Left hindlimb (tissue), 1 donor: Measurements from ENCODE around the gene DNAJC12.
A peak's percentile ranks its signal among the peaks of the same experiment; 100 is the strongest.
"Not testable (repeated sequence)": the region's sequence is repeated elsewhere in the genome, so short reads cannot be mapped to it uniquely, and the experiment has no call there.

ENCODE experiments used
- DNase-seq: peaks from one replicate; pipeline ENCODE4 v3.0.0-alpha.2; 2018

Gene DNAJC12

DNA sequence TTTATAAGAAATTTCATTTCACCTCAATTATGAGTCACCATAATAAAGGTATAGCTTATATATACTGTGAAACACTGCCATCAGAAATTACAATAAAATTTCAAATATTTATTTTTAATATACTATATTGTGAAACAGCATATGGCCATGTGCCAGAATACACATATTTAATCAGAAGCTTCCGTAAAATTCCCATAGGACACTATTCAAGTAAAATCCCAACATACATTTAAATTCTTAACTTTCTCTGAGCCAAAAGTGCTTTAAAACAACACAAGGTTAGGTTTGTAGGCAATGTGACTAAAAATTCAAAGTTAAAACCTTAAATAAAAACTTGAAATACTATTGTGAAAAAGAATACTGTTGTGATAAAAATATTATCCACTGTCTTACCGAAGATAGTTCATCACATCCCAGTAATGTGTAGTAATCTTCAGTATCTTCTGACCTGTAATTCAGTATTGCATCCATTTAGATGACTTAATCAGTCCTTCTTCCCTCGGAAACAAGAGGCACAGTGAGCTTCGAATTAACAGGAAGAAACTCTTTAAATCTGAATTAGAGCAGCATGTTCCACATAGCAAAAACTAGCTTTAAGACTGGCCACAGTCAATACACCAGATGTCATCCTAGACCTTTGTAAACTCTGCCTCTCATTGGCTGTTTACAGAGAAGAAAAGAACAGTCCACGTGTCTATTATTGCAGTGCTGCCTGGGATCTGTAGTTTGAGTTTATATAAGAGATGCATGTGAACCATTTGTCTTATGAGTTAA is at the start of gene DNAJC12:
TSS of gene DNAJC12 (minus strand) at position 648 of the 774 bp plus-strand sequence. CDS start at position 471, 177 bp downstream.
- DNase-seq = no peak

DNA sequence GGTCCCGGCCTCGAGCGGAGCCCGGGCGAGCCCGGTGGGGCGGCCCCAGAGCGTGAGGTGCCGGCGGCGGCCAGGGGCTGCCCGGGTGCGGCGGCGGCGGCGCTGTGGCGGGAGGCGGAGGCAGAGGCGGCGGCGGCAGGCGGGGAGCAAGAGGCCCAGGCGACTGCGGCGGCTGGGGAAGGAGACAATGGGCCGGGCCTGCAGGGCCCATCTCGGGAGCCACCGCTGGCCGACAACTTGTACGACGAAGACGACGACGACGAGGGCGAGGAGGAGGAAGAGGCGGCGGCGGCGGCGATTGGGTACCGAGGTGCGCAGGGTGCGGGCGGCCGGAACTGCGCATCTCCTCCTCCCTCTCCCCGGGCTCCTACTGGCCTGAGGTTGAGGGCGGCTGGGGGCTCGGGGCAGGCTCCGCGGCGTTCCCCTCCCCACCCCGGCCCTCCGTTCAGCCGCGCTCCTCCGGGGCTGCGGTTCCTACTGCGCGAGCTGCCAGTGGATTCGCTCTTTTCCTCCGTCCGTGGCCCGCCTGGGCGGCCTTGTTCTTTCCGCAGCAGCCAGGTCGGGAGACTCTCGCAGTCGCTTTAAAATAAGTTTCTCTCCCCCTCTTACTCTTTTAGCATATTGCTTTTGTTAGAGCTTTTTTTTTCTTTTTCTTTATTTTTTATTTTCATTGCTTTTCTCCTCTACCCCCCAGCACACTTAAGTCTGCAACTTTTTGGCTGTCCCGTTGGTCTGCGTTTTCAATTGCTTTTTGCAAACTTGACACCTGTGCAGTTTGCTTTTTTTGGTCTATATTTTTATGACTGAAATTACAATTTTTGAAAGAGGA is 47.1 kb upstream of the DNAJC12 start:
- peak; percentile 89 for DNase-seq

DNA sequence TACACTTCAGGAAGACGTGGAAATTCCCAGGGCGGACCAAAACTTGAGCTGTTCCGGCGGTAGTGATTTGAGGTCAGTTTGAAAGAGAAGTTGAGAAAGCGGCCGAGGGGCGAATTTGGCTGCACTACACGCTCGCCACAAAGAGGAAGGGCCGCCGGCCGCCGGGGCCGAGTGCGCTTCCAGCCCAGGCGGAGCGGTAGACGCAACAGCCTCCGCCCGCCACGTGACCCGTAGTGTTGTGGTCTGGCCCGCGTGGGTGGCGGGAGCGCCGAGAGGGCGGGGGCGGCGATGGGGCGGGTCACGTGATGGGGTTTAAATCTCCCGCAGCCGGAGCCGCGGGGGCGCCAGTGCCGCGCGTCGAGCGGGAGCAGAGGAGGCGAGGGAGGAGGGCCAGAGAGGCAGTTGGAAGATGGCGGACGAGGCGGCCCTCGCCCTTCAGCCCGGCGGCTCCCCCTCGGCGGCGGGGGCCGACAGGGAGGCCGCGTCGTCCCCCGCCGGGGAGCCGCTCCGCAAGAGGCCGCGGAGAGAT is 46.4 kb upstream of the DNAJC12 start, which contains the start of gene SIRT1:
TSS of gene SIRT1 (plus strand) at position 344 of the 529 bp plus-strand sequence. CDS start at position 410, 66 bp downstream.
- DNase-seq = peak; percentile 97

DNA sequence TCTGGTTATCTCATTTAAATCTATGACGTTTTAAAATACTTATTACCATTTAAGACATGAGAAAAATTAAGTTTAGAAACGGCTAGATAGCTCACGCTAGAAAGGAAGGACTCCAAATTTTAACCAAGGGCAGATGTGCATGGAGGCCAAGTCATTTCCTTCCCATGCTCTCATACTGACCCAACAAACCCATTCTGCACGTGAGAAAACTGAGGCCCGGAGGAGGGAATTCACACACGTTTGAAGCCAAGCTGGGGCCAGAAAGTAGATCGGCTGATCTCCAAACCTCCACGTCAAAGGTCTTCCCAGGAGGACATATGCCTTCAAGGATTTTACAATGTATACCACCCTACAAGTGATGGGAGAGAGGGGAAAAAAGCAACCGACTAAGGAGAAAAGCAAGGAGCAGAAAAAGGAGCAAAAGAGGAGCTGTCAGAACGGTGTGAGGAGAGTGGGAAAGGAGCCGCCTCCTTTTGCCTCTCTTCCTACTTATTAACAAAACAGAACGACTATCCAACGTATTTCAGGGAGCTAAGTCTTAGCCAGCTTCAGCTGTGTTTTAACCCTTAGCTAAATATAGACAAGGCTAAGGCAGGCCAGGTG is 45.8 kb upstream of the DNAJC12 start:
- no peak for DNase-seq

DNA sequence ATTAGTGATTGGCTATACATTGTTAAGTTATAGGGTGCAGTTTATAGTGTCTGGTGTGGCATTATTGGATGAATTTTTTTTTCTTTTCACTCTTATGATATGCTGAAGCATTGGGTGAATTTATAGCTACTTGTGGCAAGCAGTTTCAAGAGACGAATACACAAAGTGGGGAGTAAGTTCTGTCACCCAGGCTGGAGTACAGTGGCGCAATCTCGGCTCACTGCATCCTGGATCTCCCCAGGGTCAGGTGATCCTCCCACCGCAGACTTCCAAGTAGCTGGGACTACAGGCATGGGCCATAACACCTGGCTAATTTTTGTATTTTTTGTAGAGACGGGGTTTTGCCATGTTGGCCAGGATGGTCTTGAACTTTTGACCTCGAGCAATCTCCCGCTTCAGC is 40.1 kb upstream of the DNAJC12 start:
- no peak for DNase-seq

DNA sequence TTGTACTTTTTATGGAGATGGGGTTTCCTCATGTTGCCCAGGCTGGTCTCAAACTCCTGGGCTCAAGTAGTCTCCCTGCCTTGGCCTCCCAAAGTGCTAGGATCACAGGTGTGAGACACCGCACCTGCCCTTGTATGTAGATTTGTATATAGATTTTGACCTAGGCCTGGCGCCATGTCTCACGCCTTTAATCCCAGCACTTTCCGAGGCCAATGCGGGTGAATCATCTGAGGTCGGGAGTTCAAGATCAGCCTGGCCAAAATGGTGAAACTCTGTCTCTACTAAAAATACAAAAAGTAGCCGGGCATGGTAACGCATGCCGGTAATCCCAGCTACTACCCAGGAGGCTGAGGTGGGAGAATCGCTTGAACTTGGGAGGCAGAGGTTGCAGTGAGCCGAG is 39.4 kb upstream of the DNAJC12 start:
- not testable (repeated sequence) for DNase-seq

DNA sequence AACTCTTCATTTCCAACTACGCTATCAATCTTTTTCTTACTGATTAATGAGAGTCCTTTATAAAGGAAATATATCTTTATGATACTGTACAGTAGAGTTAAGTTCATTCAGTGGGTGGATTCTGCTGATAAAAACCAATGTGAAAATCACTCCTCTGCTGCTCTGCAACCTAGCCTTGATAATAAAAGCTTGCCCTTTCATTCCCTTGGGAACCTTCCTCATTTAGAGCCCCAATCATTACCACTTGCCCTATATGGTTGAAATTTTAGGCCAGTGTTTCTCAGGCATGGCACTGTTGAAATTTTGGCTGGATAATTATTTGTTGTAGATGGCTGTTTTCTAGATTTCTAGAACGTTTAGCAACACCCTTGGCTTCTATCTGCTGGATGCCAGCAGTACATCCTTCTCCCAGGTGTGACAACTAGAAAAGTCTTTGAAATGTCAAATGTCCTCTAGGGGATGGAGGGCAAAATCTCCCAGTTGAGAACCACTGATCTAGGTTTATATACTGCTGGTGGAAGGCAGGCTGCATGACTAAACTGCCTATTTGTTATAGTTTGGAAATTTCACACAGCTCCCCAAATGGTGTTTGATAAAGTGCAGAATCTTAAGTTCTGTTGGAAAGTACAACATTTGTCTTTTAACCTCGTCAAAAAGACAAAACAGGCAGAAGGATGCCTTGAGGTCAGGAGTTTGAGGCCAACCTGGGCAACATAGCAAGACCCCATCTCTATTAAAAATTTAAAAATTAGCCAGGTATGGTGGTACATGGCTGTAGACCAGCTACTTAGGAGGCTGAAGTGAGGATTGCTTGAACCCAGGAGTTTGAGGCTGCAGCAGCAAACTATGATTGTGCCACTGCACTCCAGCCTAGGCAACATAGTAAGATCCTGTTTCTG is 37.6 kb upstream of the DNAJC12 start:
- DNase-seq = no peak

DNA sequence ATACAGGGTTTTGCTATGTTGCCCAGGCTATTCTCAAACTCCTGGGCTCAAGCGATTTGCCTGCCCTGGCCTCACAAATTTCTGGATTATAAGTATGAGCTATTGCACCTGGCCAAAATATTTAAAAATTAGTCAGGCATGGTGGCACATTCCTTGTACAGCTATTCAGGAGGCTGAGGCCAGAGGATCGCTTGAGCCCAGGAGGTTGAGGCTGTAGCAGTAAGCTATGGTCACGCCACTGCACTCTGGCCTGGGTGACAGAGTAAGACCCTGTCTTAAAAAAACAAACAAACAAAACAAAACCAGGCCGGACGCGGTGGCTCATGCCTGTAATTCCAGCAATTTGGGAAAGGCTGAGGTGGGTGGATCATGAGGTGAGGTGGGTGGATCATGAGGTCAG is 32.0 kb upstream of the DNAJC12 start:
- DNase-seq = no peak

DNA sequence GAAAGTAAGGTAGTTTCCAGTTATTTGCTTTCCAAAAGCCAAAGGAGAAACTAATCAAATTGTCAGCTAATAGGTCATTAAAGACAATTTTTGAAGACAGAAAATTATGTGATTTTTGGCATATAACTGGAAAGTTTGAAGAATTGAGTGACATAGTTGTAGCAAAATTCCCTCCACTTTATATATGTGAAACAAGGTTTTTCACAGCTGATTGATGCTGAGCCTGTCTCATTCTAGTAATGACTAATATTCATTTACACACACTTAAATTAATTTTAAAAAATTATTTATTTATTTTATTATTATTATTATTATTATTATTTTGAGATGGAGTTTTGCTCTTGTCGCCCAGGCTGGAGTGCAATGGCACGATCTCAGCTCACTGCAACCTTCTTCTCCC is 30.1 kb upstream of the DNAJC12 start:
- DNase-seq = no peak

DNA sequence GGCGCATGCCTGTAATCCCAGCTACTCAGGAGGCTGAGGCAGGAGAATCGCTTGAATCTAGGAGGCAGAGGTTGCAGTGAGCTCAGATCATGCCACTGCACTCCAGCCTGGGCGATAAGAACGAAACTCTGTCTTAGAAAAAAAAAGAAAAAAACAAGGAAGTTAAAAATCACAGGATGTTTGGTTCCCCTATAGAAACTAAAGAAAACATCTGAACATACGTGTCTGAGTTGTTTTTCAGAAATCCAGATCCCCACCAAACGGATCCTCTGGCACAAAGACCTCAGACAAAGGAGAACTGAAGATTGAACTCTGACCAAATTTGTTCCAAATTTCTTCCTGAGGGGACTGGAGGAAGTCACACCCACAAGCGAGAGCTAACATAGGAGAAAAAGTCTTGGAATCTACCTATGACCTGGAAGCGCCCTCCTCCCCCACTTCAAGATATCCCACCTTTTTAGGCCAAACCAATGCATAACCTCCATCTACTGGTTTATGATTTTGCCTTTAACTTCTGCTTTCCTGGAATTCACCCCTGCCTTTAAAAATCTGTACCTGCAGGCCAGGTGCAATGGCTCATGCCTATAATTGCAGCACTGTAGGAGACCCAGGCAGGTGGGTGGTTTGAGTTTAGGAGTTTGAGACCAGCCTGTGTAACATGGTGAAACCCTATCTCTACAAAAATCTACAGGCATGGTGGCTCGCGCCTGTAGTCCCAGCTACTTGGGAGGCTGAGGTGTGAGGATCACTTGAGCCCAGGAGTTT is 26.8 kb upstream of the DNAJC12 start:
- no peak for DNase-seq

DNA sequence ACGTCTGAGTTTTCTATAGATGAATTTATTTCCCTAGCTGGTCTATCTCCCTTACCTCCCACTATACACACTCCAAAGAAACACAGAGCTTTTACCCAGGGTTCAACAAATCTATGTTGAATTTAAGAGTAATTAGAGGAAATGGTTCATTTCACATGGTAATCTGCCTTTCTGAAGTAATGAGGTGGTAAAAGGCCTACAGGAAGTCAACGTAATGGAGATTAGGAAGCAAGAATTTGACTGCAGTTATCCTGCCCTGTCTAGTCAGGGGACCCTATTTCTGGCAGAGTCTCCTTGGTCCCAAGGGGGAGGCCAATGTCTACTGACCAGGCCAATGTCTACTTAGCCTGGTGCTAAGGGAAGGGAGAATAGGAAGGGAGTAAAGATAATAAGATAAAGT is 25.1 kb upstream of the DNAJC12 start:
- DNase-seq = no peak

DNA sequence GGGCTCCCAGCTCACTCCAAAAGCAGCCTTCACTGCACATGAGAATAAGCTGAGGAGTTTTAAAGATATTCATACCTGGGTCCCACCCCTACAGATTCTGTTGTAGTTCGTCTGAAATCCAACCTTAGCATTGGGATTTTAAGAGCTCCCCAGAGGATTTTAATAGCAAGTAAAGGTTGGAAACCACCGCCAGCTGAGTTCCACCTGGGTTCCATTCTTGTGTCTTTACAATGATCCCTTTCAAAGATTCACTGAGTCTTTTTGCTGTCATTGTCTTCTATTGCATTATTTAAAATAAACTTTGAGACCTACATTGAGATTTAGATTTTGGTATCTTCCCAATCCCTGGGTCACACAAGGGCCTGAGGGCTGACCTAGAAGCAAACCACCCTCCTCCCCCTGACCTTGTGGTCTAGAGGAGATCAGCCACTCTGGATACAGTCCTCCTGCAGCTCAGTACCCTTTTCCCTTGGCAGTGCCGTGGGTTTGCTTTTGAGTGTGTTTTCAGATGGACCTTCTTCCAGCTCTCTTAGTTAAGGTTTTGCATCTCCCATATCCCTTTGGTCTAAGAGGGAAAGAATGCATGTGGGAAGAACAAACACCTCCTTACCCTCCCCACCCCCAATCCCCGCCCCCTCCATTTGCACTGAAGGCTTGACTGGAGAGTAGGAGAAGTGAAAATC is 23.9 kb upstream of the DNAJC12 start:
- DNase-seq = no peak

DNA sequence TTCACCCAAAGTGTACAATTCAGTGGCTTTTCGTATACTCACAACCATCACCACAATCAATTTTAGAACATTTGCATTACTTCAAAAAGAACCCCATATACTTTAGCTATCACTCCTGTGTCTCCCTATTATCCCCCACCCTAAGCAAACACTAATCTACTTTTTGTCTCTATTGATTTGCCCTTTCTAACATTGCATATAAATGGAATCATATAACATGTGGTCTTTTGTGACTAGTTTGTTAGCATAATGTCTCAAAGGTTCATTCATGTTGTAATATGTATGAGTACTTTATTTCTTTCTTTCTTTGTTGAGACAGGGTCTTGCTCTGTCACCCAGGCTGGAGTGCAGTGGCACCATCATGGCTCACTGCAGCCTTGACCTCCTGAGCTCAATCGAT is 21.0 kb upstream of the DNAJC12 start:
- DNase-seq = no peak

DNA sequence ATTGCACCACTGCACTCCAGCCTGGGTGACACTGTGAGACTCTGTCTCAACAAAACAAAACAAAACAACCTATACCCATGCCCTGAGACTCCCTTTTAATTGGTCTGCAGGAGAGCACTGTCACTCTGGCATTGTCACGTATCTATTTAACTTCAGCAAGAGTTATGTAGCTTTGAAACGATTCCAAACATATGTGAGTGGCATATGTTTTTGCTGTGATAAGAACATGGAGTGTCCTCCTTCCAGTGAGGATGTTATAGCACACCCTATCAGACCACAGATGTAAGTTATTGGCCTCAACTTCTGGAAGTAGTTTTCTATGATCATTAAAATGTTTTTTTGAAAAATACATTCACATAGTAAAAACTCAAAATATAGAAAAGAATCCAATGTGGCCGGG is 15.5 kb upstream of the DNAJC12 start:
- DNase-seq = no peak

DNA sequence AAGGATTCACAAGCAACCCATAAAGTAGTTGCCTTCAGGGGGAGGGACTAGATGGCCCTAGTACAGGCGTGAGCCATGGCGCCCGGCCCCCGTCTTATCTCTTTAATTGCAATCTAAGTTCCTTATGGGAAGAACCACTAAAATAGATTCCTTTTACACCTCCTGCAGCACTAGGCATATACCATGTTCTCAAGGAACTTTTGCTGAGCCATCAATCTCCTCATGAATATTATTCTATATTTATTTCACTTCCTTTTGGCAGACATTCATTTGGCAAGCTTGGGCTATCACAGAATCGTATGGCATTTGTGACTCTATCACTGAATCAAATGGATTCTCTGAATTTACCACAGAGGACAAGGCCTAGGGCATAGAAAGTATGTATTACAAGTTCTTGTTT is 14.8 kb upstream of the DNAJC12 start:
- DNase-seq = no peak

DNA sequence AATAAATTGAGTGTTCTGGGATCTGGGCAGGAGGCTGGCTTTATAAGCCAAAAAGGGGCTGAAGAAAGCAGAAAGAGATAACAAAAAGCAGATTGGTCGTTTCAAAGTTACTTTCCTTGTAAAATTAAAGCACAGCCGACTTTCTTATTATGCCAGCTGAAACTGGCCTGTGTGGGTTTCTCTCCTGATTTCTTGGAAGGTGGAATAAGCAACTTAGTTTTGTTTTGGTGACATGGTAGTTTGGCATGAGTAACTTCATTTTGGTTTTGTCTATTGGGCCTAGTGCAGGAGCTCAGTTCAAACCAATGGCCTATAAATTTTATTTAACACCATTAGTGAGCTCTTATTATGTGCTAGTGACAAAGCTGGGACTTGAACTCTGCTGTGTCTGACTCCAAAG is 13.2 kb upstream of the DNAJC12 start:
- no peak for DNase-seq

DNA sequence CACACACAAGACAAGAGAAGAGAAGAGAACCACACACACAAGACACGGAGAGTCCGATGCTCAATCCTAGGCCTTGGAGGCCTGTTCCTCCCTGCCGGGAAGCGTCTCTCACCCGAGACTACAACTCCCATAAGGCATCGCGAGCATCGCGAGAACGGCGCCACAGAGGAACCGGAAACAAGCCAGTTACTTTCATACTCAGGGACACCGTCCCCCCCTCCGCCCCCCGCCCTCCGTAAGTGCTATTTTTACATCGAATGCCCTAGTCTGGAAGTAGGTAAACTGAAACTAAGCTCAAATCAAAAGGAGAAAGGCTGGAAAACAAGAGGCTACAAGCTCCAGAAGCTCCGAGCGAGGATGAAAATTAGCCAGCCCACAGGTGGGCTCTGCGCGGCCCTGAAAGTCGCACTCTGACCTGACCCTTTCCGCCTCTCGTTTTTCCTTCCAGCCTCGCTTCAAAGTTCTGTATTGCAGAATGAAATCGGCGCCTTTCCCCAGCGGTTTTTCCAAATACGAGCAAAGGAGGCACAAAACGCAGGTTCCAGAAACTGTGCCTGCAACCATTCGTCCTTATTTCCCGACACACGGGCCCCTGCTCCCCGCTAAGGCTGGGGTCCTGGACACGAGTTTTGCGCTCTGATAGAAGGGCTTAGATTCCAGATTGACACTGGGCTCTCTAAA is 11.5 kb upstream of the DNAJC12 start:
- DNase-seq = peak; percentile 96

DNA sequence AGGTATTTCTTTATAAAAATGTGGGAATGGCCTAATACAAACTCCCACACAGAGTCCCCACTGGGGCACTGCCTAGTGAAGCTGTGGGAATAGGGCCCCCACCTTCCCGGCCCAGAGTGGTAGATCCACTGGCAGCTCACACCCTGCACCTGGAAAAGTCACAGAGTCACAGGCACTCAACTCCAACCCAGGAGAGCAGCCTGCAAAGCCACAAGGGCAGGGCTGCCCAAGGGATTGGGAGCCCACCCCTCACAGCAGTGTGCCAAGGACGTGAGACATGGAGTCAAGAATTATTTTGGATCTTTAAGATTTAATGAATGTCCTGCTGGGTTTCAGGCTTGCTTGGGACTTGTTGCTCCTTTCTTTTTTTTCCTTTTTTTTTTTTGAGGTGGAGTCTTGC is 5.3 kb upstream of the DNAJC12 start:
- DNase-seq = no peak

DNA sequence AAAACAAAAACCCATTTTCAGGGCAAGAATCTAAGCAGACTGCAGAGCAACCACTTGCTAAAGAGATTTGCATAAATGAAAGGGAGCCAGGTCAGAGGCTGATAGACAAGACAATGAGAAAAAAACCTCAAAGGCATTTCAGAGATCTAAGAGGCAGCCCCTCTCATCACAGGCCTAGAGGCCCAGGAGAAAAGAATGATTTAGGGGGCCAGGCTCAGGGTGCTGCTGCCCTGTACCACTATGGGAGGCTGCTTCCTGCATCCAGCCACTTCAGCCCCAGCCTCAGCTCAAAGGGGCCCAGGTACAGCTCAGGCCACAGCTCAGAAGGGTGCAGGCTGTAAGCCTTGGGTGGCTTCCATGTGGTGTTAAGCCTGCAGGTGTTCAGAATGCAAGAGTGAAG is 3.7 kb upstream of the DNAJC12 start:
- DNase-seq = no peak

DNA sequence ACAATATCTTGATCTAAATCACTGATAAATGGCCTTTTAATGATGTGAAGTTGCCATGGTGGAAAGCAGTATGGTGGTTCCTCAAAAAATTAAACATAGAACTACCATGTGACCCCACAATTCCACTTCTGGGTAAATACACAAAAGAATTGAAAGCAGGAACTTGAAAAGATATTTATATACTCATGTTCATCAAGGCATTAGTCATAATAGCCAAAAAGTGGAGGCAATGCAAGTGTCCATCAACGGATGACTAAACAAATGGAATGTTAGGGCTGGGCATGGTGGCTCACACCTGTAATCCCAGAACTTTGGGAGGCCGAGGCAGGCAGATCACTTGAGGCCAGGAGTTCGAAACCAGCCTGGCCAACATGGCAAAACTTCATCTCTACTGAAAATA is 2.0 kb upstream of the DNAJC12 start:
- no peak for DNase-seq
